NB4 (cell line): ENCODE data around the gene RRBP1.

ENCODE experiments used
- DNase-seq: peaks from one replicate; pipeline ENCODE4 v3.0.0; 2010; ENCODE audit warnings: low read depth
- H3K4me3 ChIP-seq: one replicate; pipeline ENCODE4 v1.5.1; 2011; ENCODE audit warnings: mild to moderate bottlenecking, low read depth, low read length, moderate library complexity
- CTCF ChIP-seq: IDR thresholded peaks from one replicate; pipeline ENCODE4 v1.5.1; 2012; ENCODE audit warnings: low read depth, low read length
- MAX ChIP-seq: IDR thresholded peaks from 2 replicates; pipeline ENCODE4 v1.6.1; 2011; ENCODE audit warnings: low read depth, low read length
- MYC ChIP-seq: IDR thresholded peaks from 2 replicates; pipeline ENCODE4 v1.6.1; 2011; ENCODE audit warnings: low read depth, low read length
- POLR2A ChIP-seq: IDR thresholded peaks from 2 replicates; pipeline ENCODE4 v1.6.1; 2011; ENCODE audit warnings: mild to moderate bottlenecking; ENCODE audit not compliant: insufficient read length; ENCODE audit errors: extremely low read depth

Gene RRBP1

DNA sequence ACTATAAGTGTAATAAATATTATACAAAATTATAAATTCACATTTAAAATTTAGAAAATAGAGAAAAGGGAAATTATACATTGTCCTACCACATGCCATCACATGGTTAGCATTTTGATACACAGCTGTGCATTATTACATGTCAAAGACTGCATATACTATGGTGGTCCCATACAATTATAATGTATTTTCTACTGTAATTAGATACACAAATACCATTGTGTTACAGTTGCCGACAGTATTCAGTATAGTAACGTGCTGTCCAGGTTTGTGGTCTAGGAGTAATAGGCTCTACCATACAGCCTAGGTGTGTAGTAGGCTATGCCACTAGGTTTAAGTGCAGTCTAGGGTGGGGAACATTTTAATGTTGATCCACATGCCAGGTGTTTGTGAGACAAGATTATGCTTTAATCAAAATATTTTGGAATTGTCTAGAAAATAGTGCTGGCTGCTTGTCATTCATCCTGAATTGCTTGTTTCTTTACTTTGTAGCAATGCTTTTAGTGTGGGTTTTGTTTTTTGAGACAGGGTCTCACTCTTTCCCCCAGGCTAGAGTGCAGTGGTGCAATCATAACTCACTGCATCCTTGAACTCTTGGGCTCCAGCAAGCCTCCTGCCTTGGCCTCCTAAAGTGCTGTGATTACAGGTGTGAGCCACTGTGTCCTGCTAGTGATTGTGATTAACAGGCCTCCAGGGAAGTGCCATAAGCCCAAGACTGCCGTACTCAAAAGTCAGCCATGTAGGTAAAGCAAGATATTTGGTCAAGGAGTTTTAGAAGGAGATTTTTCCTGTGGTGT is 73.1 kb downstream of the RRBP1 start:
- no peak for TF ChIP-seq CTCF
- TF ChIP-seq MYC, result no peak
- TF ChIP-seq POLR2A, result no peak
- no peak for TF ChIP-seq MAX
- no peak overlapping the region for H3K4me3 ChIP-seq
- no peak for DNase-seq

GRCh38 chr20:17606001-17606400 is 76.0 kb downstream of the RRBP1 start:
- no peak overlapping the region for H3K4me3 ChIP-seq
- no peak for TF ChIP-seq MYC
- TF ChIP-seq POLR2A, result no peak
- TF ChIP-seq MAX, result no peak
- no peak for TF ChIP-seq CTCF
- DNase-seq, result no peak

DNA sequence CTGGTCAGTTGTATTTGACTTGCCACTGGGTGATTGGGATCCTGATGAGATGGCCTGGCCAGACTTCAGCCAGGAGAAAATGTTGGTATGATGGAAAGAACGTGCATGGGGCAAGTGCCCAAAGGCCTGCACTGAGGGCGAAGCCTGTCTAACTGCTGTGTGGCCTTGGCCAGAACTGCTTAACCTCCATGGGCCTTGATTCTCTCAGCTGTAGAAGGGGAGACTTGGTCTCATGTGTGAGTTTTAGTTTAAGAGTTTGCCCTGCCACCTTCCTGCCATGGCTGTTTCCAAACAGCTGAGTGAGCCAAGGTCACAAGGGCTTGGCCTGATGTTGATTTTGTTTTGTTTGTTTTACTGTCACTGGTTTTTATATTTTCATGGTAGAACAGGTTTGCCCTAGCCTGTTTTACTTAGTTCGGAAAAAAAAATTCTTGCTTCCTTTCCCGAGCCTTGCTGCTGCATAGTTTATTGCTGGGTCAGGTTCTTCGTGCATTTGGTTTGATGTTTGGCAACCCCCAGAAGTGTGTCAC is 76.8 kb downstream of the RRBP1 start:
- TF ChIP-seq POLR2A (no peak), MAX (no peak), CTCF (no peak), MYC (no peak)
- DNase-seq, result no peak
- no peak overlapping the region for H3K4me3 ChIP-seq

DNA sequence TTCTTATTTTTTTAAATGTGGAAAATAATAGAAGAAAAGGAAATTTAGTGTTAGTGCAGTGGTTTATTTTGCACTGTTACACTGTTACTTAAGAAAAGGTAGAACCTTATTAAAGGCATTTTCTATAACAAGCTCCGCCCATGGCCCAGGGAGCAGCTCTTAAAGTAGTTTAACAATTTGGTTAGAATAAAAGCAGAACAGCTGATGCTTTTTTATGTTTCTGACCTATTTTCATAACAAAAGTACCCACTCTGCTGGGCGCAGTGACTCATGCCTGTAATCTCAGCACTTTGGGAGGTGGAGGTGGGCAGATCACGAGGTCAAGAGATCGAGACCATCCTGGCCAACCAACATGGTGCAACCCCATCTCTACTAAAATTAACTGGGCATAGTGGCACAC is 79.5 kb downstream of the RRBP1 start:
- no peak overlapping the region for H3K4me3 ChIP-seq
- DNase-seq, result no peak
- TF ChIP-seq MYC, result no peak
- no peak for TF ChIP-seq CTCF
- TF ChIP-seq POLR2A, result no peak
- TF ChIP-seq MAX, result no peak

DNA sequence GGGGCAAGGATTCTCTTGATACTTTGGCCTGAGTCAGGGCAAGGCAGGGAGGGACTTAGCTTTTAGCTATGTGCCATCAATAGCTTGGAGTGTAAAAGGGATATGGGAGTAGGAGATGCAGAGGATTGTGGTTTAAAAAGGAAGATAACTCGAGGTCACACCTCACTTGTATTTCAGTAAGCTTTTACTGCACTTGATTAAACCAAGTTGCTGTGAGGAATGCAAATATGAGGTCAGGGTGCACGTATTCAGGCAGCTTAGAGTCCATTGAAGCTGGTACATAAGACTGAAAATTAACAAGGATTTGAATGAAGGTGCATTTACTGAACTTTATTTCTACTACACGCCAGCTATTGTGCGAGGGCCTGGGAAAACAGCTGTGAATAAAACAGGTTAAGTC is 80.1 kb downstream of the RRBP1 start:
- DNase-seq, result no peak
- TF ChIP-seq MYC, result no peak
- no peak for TF ChIP-seq CTCF
- TF ChIP-seq POLR2A, result no peak
- TF ChIP-seq MAX, result no peak
- no peak overlapping the region for H3K4me3 ChIP-seq
